NCI-H2171 treated with DMSO at 0.1 percent for 48 hours (cell line): ENCODE results near the gene ZNF688.
"Not testable (repeated sequence)": the region's sequence is repeated elsewhere in the genome, so short reads cannot be mapped to it uniquely, and the experiment has no call there.

Experiments used
- DNase-seq: peaks from one replicate; lab custom pipeline; 2025; lab: John Stamatoyannopoulos, UW

ZNF688 gene

DNA sequence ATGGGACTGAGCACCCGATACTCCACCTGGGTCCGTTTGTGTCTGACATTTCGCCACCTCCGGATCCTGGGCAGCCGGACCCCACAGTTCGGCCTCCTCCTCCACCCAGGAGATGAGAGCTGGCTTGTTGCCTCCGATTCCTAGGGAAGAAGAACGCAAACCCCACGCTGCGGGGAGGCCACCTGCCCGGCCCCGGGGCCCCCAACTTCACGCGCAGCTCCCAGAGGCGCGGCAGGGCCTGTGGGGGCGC lies 13.9 kb downstream of the ZNF688 start:
- no peak for DNase-seq

DNA sequence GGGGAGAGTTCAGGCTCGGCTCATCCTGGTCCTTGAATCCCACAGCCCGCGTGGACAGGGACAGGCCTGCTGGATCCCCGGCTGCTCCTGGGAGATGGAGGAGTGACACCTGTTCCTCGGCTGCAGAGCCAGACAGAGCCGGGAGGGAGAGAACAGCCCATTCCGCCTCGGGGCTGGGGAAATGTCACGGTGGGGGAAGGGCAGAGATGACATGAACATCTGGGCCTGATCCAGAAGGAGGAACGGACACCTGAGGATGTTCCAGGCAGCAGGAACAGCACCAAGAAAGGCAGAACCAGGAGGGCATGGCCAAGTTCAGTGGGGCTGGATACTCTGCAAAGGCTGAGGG lies 15.4 kb downstream of the ZNF688 start:
- no peak for DNase-seq

DNA sequence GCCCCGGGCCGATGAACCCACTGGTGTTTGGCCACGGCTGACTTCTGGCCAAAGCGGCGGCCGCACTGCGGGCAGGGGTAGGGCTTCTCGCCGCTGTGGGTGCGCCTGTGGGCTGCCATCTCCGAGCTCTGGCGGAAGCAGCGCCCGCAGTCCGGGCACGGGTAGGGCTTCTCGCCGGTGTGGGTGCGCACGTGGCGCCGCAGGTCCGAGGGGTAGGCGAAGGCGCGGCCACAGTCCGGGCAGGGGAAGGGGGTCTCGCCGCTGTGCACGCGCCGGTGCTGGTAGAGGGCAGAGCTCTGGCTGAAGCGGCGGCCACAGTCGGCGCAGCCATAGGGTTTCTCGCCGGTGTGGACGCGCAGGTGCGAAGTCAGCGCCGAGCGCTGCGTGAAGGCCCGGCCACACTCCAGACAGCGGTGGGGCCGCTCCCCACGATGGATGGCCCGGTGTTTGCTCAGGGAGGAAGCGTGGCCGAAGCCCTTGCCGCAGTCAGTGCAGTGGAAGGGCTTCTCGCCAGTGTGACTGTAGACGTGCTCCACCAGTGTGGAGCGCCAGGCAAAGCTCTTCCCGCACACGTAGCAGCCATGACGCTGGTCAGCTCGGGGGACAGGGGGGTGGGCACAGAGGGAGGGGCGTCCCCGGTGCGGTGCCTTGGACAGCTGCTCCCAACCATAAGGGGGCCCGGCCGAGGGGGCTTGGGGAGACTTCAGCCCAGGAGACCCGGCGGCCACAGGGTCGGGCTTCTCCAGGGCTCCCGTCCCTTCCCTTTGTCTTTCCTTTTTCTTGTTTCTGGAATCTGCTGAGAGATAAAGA lies 16.0 kb downstream of the ZNF688 start:
- DNase-seq: no peak

DNA sequence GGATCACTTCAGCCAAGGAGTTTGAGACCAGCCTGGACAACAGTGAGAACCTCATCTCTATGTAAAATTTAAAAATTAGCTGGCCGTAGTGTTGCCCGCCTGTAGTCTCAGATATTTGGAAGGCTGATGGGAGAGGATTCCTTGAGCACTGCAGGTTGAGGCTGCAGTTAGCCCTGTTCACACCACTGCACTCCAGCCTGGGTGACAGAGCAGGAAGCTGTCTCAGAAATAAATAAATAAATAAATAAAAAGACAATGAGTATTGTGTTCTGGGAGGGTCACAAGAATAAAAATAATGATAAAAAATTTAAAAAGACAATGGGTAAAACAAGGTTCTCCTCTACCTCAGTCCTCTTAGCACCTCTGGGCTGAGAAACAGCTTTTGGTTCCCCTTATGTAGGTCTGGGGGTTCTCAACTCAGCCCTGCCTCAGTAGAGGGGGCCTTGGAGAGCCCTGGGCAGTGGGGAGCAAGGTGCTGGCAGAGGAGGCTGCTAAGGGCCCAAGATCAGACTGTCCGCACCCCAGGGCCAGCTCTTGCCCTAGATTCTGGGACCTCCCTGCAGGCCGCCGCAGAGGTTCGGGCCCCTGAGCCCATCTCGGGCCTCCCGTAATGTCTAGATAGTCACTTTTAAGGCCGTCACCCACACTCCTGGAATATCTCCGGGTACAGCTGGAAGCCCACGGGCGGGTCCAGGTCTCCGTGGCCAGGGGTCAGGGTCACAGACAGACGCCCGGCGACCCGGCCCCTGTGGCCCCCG lies 16.8 kb downstream of the ZNF688 start:
- no peak for DNase-seq

DNA sequence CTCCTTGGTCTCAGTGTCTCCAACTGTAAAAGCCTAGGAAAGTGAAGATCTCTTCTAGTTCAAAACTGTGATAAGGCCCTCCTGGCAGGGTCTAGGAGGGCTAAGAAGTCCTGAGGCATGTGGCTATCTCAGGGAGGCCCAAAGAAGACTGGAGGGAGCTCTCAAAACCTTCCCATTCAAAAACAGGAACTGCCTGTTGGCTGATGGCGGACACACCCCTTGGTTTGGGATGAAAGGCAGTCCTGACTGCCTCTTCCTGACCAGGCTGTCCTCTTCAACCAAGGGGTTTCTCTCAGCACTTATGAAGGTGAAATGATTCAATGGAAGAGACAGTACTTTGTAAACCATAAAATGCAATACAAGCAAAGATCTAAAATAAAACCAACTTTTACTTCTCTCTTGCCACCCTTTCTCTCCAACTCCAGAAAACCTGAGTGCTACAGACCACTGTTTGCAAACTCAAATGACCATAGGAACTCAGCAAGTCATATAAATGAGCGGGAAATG lies 18.1 kb downstream of the ZNF688 start:
- no peak for DNase-seq

DNA sequence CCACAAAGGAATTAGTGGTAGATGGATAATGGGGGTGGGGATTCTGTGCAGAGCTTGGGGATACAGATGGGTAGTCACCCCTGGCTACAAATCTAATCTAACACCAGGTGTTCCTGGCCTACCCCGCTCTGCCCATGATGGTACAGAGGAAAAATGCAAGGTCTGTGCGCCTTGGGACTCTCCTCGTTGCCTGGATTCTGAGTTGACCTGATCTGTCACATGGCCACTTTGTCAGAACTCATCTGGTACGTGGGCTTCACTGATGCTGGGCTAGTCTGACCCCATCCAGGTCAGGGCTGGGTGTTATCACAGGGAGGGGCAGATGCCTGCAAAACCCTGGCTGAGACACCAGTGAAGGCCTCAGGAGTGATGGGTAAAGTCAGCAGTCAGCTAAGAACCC lies 18.6 kb downstream of the ZNF688 start:
- no peak for DNase-seq

DNA sequence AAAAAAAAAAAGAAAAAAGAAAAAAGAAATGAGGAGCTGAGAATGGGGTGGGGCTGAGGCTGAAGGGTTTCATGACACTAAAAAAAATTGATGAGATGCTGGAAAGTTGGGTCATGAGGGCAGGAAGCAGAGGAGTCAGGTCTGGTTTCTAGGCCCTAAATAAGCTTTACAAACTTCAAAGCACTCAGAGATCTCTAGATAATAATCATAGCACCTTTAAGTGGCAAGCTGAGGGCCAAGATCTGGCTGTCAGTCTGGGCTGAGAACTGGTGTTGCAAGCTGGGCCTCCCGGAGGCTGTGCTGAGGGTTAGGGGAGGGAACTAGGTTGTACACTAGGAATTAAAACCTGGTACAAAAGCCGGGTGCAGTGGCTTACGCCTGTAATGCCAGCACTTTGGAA lies 19.7 kb downstream of the ZNF688 start:
- no peak for DNase-seq

DNA sequence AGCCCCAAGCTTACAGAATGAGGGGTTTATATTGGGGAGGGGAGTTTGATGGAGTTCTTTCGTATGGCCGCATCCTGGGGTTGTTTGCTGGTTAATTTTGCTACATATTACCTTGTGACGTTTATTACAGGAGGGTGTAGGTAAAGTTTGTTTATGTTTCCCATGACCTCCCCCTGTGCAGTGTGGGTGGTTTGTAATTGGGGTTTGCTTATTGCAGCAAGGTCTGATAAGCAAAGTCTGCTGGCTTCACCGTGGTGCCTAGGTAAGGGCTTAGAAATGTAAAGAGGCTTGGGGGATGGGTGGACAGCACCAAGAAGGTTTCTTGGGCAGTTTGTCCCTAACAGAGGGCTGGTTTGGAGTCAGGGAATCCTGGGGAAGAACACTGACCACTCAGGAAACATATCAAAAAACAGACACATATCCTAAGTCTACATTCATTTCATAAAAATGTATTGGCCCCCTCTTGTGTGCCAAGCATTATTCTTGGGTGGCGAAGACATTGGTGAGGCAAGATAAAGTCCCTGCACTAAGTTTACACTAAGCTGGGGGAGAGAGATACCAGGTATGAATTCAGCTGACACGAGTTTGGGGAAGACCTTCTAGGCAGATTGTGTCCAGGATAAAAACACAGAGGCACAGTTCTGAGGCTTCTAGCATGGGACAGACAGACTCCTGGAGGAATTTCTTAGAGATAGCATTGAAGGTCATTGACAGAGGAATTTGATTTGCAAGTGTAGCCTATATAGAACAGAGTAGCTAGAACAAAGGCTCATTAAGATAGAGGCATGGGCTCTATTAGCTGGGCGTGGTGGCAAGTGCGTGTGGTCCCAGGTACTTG lies 22.9 kb downstream of the ZNF688 start:
- no peak for DNase-seq

DNA sequence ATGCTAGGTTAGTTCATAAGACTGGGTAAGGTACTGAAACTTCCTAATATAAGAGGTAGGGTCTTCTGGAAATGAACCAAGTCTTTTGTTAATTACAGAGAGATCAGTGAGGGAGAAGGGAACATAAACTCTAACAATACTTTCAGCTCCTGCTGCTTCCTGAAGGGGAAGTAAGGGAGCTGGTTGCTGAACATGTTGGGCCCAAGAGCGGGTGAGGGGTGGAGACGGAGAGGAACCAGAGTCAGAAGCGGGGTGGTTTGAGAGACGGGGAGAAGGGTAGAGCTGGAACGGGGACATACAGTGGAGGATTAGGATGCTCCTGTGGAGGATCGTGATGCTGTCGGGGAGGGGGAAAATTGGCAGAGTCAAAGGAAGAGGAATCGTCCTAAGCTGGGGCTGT lies 25.4 kb downstream of the ZNF688 start:
- no peak for DNase-seq

DNA sequence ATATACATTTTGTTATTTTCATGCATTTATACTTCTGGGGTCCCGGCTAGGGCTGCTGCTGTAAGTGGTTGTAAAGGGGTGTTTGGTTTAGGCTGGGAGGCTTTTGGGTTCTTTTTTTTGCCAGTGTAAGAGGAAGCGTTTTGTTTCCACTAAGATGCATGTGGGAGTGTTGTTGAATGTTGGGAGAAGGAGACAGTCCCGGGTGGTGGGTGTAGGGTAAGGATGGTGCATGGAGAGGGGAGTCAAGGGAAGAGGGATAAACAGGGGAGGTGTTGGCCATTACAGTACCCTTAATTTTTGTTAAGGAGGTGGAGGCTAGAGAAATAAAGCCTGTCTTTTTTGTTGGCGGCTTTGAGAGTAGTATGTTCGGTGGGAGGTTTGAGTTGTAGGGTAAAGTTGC lies 28.4 kb downstream of the ZNF688 start:
- no peak for DNase-seq

DNA sequence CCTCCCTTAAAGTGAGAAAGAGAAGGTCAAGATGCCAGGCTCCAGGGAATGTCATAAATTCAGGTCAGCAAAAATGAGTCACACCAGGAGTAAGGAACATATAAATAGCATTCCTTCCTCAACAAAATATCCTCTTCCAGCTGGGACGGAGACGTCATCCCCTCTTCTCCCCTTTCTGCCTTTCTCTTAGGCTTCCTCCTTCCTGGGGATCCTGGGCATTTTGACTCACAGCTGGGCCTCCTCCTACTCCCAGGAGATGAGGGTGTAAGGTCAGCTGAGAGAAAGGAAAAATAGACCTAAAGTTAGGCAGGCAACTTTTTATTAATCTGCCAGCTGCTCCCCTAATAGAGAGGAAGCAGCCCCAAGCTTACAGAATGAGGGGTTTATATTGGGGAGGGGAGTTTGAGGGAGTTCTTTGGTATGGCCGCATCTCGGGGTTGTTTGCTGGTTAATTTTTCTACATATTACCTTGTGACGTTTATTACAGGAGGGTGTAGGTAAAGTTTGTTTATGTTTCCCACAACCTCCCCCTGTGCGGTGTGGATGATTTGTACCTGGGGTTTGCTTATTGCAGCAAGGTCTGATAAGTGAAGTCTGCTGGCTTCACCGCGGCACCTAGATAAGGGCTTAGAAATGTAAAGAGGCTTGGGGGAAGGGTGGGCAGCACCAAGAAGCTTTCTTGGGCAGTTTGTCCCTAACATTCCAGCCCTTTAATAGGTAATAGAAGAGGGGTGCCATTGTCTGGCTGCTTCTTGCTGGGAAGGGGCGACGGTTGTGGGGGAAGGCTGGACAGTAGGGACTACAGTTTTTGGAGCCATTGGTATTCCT lies 29.8 kb downstream of the ZNF688 start:
- DNase-seq: no peak

DNA sequence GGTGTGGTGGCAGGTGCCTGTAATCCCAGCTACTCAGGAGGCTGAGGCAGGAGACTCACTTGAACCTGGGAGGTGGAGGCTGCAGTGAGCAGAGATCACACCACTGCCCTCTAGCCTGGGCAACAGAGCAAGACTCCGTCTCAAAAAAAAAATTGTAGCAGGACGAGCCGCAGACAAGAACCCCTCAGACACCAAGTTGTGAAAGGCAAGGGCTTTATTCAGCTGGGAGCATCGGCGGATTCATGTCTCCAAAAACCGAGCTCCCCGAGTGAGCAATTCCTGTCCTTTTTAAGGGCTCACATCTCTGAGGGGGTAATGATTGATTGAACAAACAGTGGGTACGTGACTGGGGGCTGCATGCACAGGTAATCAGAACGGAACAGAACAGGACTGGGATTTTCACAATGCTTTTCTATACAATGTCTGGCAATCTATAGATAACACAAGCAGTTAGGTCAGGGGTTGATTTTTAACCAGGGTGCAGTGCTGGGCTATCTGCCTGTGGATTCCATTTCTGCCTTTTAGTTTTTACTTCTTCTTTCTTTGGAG lies 30.5 kb downstream of the ZNF688 start:
- DNase-seq: not testable (repeated sequence)

DNA sequence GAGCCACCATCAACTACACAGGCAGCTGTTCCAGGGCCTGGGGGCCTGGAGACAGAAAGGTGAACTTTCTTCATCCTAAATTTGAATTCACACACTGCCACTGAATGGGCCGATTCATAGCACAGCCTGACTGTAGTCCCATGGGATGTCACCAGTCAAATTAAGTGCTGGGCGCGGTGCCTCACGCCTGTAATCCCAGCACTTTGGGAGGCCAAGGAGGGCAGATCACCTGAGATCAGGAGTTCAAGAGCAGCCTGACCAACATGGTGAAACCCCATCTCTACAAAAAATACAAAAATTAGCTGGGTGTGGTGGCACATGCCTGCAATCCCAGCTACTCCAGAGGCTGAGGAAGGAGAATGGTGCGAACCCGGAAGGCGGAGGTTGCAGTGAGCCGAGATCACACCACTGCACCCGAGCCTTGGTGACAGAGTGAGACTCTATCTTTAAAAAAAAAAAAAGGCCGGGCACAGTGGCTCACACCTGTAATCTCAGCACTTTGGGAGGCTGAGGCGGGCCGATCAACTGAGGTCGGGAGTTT lies 31.5 kb downstream of the ZNF688 start:
- DNase-seq: not testable (repeated sequence)

DNA sequence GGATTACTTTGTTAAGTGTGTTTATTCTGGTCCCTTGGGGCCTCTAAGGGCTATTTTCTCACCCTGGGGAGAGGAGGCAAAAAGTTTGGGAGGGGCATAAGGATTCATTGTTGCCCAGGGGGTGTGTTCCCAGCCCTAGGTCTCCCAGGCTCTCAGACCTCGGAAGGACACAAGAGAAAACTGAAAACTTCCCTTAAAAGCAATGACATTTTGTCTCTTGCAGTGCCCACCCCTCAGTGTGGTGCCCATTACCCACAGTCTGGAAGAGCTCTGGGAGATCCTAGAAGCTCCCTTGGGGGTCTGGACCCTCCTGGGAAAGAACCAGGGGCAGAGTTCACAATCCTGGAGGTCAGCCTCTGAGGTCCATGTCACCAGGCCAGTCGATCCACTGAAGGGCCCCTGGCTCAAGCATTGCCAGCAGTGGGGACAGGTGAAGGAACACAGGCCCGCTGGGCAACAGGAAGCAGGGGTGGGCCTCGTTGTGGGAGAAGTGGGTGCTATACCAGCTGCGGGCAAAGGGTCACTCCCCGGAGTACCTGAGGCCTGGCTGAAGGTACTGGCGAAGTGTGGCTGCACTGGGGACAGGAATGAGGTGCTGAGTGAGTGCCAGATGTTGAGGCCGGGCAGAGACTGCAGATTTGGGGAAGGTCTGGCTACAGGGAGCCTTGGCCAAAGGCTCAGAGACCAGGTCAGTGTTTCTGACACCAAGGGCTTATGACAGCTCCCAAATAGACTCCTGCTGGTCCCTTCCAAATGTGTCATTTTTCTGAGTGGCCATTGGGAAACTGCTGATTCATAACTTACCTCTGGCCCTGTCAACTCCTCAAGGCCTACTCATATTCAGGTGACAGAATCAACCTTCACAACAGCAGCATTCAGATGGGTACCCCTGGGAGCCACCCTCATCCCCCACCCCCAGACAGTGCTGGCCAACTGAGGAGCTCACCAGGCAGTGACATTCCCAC lies 32.2 kb downstream of the ZNF688 start:
- no peak for DNase-seq

DNA sequence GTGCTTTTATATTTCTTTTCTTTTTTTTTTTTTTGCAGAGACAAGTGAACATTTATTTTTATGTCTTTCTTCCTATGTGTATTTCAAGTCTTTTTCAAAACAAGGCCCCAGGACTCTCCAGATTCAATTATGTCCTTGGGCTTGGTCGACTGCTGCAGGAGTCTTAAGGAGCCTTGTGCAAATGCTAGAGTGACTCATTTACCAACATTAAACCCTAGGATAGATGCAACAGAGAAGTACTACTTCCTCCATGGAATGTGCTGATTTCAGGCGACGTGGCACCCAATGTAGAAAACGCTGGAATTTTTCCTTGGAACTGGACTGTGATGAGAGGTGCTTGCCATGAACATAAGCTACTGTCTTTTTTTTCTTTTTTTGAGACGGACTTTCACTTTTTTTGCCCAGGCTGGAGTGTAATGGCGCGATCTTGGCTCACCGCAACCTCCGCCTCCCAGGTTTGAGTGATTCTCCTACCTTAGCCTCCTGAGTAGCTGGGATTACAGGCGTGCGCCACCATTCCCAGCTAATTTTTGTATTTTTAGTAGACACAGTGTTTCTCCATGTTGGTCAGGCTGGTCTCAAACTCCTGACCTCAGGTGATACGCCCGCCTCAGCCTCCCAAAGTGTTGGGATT lies 35.0 kb downstream of the ZNF688 start:
- DNase-seq: not testable (repeated sequence)

DNA sequence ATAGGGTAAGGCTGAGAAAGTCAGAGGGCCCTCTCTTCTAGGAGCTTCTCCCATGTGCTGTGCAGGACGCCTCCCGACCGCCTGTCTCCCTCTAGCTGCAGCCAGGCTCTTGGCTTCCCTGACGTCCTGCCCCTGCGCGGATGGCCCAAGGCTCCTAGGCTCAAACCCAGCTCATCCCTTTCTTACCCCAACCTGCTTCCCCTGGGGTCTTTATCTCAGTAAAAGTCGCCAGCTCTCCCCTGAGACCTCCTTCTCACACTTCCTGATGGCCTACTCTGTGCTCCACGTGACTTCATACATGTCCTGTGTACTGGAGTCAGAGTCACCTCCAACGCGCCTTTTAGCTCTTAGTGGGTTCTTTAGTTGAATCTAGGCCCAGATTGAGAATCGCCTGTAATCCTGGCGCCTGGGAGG lies 35.7 kb downstream of the ZNF688 start:
- DNase-seq: peak; percentile 70

DNA sequence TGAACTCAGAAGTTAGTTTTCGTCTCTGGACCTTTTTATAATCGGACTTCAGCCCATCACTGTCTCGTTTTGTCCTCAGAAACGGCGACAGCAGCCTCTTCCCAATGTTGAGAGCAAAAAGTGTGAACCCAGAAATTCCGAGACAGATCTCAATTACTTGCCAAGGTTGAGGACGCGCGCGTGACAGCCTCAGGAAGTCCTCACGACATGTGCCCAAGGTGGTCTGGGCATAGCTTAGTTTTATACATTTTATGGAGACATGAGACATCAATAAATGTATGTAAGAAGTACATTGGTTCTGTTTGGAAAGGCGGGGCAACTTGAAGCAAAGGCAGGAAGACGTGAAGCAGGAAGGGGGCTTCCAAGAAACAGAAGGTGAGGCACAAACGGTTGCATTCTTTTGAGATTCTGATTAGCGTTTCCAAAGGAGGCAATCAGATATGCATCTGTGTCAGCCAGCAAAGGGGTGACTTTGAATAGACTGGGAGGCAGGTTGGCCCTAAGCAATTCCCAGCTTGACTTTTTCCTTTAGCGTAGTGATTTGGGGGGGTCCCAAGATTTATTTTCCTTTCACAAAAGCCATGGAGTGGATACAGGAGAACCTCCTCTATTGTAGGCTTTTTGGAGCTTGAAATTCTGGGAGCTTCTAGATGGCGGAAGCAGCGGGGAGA lies 36.3 kb downstream of the ZNF688 start:
- DNase-seq: no peak

DNA sequence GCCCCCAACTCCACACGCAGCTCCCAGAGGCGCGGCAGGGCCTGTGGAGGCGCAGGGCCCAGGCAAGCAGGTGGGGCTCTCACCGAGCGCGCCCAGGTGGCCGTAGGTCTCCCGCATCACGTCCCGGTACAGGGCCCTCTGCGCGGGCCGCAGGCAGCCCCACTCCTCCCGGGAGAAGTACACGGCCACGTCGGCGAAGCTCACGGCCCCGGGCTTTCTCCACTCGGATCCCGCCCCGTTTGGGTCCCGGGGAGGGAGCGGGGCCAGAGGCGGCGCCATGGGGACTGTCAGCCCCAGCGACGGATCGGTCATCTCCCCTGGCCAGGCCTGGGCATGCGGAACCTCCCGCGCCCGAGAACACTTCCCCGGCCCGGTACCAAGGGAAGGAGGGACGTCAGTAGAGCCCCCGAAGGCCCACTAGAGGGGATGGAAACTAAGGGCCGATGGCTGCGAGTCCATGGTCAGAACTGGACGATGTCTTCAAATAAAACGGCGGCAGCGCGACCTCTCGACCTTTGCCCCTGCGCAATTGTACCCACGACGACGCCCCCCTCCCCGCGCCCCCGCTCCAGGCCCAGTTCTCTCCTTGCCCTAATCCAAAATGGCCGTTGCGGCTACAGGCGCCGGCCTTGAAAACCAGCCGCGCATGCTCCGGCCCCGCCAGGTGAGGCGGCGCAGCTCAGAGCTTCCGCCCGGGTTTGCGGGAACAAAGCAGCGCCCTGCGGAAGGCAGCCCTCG lies 37.0 kb downstream of the ZNF688 start, which contains the start of gene ZNF747:
ZNF747 (minus strand) TSS at position 491 of the 738 bp plus-strand sequence; CDS start at position 312, 179 bp downstream.
- peak; percentile 89 for DNase-seq
